ENCODE measurements around the gene PTPRN2.

DNA sequence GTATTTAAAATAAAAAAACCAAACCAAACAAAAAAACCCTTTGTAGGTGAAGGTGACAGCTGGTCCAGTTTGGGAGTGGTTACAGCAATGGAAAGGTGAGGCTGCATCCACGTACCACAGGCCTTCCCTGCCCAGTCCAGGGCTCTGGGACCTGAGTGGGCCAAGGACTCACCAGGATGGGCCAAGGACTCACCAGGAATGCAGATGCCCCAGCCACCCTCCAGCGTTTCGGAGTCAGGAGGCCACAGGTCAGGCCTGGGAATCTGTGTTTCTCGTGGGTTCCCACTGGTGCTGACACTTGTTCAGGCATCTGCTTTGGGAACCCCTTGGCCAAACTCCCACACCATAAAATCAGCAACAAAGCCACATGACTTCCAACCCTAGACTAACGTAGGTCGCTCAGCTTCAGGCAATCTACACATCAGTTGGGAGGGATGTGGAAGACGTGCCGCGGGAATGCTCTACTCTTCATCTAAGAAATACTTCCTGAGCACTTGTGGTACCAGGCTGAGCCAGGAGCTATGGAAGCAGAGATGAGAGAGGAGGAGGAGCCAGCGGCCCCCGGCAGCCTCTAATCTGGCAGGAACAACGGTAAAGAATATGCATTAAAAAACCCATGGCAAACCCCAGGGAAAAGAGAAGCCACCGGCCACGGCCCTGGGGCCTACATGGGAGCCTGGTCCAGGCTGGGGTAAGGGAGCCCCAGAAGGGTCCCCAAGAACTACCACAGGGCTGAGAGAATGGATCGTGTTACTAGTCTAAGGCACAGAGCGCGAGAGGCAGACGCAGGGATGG, 473.4 kb downstream of the PTPRN2 start:
- TF ChIP-seq CTCF (IDR thresholded peaks at IDR 0.05), result no peak
- TF ChIP-seq POLR2AphosphoS5 (IDR thresholded peaks at IDR 0.05; ENCODE audit: low read depth, low read length), result no peak
